GM18499 (cell line): ENCODE data around the gene SAMD7.
A peak's percentile ranks its signal among the peaks of the same experiment; 100 is the strongest.

Experiments used
- ATAC-seq: cut with Tn5 transposase; IDR thresholded peaks from one replicate; pipeline ENCODE4 v1.9.1; 2021; ENCODE audit warnings: moderate number of reproducible peaks; ENCODE audit not compliant: insufficient read depth, unreplicated experiment

The SAMD7 gene

DNA sequence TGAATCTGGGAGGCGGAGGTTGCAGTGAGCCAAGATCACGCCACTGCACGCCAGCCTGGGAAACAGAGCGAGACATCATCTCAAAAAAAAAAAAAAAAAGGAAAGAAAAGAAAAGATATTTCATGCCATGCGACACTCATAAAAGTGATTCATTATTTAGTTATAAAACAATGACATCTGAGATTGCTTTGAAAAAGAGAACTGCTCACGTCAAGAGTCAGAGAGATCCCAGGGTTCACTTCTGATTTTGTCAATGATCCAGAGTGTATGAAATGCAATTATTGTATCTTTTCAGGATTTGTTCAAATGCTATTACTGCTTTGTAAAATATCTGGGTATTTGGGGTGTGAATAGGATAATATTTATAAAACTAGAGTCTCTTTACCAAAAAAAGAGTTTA is 6.0 kb upstream of the SAMD7 start:
- no peak for ATAC-seq

DNA sequence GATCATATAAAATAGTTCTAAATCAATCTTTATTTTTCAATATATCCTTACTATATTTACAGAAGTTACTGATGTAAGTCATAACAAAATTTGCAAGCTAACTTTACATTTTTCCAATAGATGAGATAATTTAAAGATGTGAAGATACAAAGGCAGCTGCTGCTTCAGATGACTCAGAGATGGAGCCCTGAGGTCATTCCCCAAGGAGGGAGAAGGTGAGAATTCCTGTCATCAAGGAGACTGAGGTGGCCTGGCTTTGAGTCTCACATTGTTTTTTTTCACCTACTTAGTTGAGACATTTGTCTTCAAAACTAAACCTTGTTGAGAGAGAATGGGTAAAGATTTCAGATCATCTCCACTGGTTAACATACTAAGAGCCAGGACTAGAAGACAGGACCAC is 3.9 kb upstream of the SAMD7 start:
- no peak for ATAC-seq

DNA sequence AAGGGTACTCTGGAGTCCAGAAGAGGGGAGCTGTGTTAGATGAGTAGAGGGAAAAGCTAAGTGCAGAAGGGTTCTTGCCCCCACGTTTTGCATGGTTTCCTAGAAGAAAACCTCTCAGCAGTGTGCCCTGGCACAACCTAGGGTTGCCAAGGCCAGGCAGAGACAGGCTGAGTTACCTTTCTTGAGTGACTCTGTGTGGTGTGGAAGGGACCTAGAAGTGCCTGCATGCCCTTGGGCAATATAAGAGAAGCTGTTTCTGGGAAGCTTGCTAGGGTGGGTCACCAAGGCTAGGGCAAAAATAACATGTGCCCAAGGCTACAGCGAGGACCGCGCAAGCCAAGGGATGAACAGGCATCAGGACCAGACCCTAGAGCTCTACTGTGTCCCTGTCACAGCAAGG is 3.4 kb upstream of the SAMD7 start:
- ATAC-seq: no peak

DNA sequence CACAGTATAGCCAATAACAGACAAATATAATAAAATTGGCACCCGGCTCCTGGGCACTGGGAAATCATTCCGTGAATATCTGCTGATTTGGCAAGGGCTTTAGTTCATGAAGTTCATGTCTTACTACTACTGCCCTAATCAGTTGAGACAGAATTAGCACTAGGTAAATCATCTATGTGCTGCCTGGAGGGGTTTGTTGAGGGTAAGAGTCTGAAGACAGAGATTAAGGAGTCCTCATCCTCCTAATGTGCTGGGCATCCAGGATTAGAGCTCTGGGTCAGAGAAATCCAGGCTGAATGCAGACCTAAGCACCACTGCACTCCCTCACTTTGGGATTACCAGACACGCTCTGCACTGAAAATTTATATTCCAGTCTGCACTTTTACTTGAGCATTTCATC is 2.0 kb downstream of the SAMD7 start:
- ATAC-seq: no peak

DNA sequence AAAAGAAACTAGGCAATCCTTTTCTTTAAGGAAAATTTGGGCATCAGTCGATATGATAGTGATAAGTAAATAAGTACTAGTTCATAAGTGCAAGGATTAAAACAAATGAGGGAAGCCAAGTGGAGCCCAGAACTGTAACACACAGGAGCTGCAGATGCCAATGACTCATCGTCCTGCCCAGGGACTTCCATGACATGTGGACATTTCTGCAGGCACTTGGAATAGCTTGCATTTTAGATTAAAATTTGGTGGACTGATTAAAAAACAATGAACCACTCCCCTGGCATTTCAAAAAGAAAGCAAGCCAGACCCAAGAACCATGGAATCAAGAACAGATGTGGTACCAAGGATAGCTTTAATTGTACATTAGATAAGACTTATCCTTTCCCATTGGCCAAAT is 2.9 kb downstream of the SAMD7 start:
- no peak for ATAC-seq

DNA sequence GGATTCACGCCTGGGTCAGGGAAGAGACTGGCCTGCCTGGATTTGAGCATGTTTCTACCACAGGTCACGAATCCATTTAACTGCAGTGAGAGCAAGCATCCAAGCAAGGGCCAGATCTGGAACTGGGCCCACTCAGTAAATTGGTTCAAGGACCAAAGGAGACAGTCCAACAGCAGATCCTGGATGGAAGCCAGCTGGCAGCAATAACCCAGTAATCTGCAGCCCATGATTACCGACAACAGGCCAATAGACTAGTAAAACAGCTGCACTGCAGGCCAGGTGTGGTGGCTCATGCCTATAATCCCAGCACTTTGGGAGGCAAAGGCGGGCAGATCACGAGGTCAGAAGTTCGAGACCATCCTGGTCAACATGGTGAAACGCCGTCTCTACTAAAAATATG is 11.8 kb downstream of the SAMD7 start:
- no peak for ATAC-seq

DNA sequence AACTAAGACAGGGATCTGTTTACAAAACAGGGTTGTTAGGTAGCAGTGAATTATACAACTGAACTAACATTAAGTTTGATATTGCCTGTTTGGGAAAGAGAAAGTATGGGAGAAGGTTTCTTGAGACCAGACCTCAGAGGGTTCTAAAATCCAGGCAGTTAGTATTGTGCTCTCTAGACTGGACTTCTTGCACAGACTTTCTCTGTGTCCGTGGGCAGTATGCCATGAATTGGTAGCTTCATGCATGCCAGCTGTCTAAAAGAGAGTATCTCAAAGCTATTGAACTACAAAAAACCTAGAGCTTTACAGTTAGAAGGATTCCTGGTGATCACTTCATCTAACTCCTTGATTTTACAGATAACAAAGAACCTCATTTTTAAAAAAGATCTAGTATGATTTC is 12.5 kb downstream of the SAMD7 start:
- ATAC-seq: no peak

DNA sequence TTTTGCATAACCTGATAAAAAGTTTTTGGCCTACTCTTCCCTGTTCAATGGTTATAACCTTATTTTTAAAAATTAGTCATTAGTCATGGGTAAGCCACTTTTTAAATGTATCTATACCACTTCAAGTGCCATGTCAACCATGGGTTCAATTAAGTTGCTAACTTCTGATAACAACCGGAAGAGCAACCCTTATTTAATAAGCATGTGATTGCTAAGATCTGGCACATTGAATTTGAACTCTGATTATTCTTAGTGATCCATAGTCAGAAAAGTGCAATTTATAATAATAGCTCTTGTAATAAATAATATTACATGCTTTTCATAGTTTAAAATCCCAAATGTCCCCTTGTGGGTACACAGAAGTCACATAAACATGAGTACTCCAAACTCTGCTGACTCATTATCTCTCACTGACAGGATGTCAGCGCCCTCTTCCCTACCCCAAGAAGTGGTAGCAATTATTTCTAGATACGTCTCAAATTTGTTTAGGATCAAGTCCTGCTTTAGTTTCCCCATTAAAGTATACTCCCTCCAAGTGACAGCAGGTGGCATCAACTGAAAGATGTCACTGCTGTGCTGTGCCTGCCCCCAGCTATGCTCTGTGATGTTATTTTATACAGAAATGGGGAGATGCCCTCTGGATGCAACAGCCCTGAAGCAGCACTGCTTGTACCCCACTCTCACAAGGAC is 18.6 kb downstream of the SAMD7 start:
- ATAC-seq: peak; percentile 24

DNA sequence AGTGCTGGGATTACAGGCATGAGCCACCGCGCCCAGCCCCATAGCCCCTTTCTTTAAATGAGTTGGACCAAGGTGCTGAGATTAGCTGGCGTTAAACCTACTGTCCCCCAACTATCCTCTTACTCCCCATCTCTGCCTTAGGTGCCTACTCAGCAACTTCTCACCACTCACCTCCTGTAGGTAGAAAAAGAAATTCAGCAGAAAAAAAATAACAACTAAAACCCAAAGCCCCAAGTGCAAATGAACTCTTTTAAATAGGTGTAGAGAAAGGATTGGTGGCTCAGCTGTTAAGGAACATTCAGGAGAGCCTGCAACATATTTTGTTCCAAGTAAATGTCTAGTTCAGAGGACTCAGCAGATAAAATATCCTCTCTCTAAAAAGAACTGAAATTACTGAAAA is 19.5 kb downstream of the SAMD7 start:
- no peak for ATAC-seq

DNA sequence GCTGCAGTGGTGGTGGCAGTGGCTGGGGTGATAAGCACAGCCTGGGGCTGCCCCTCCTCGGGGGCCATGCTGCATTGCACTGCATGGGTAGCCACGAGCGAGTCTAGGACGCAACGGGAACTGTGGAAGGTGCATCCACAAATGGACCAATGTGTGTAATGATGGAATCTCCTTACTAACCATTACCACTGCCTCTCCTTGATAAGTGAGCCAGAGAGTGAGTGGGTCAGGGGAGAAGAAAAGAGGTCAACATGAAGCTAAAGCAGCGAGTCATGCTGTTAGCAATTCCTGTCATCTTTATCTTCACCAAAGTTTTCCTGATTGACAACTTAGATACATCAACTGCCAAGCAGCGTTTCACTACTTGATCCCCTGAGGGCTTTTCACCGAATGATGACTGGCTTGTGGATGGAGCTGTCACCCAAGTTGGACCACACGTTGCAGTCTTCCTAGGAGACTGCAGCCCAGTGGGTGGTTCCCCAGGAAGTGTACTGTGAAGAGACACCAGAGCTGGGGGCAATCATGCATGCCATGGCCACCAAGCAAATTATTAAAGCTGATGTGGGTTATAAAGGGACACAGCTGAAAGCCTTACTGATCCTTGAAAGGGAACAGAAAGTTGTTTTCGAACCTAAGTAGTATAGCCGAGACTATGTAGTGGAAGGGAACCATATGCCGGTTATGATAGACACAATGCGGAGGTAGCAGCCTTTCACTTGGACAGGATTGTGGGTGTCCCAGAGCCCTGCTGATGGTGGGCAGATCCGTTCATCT is 20.6 kb downstream of the SAMD7 start:
- peak; percentile 94 for ATAC-seq

DNA sequence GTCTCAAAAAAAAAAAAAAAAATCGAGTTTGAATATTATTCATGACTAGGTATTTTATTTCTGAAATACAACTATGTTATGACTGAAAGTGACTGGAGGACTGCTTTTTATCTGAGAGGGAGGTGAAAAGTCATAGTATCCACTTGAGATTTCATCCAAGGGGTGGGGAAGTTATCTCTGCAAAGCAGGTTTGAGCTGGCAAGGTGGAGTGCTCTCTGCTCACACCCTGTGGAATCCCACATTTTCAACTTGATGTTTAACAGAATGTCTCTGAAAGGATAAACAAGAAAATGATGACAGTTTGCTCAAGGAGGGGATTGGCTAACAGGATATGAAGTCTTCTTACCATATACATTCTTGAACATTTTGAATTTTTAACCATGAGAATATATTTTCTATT is 27.9 kb downstream of the SAMD7 start:
- no peak for ATAC-seq

DNA sequence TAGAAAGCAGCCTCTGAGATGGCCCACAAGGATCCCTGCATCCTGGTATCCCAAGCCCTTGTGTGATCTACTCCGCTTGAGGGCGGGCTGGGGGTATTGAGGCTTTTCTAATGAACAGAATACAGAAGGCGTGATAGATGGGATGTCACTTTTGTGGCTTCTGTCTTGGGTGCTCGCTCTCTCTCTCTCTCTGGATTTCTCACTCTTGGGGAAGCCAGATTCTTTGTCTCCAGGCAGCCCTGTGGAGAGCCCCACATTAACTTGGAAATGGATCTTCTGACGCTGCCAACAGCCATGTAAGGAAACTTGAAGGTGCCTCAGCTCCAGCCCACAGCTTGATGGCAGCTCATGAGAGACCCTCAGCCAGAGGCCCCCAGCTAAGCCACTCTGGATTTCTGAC is 28.4 kb downstream of the SAMD7 start:
- ATAC-seq: no peak

DNA sequence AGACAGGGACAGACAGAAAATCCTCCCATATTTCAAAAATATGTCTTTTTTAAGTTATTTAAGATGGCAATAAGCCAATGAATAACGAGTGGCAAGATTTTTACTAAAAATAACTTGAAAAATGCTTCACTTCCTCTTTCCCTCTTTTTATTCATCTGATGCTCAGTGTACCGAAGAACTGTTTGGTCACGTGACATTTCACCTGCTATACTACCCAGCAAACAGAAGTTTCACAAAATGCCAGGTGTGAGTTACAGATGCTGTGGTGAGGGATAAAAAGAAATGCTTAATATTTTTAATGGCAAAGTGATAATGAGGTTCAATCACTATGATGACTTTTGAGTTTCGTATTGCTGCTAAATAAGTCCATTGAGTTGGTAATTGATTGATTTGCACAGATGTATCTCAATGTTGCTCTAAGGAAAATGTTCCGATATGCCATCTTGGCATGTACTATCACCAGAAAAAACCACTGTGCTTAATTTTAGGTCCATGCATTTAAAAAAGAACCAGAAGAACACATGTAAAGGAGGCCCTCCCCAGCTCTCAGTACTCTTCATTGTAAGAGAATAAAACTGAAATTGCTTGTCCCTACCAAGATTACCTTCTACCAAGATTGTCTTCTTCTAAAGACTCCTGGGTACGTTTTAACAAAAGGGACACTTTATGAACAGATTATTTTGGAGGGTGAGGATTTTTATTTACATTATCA is 29.3 kb downstream of the SAMD7 start:
- ATAC-seq: peak; percentile 61

DNA sequence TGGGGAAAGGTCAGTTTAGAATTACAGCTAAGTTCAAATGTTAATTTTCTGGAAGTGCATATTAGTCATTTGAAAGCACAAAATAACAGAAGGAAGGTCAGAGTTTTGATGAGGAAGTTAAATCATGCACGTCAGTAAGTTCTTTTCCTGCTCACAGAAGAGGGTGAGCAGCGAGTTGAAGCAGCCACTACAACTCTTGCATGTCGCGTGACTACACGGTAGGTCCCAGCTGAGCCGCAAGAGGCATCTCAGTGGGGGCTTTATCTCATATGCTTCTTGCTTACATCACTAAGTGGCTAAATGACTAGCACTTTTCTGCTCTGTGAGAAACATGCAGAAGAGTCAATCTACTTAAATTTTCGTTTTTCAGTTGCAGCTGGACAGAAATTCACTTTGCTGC is 33.9 kb downstream of the SAMD7 start:
- ATAC-seq: peak; percentile 73

DNA sequence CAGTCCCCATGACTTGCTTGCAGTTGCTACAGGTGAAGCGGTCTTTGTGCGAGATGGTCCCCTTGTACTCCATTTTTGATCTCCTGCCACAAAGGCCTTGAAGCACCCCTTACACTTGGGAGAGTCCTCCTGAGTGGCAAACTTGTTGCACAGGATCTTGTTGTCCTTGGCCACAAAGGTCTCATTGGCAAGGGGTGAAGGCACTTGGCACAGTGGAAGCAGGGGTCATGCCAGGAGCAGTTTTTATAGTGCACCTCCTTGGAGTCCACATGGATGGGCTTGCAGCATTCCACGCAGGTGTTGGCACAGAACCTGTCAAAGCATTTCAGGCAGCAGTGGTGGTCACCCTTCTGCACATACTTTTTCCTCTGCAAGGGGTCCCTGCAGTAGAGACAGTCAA is 35.0 kb downstream of the SAMD7 start:
- ATAC-seq: no peak

DNA sequence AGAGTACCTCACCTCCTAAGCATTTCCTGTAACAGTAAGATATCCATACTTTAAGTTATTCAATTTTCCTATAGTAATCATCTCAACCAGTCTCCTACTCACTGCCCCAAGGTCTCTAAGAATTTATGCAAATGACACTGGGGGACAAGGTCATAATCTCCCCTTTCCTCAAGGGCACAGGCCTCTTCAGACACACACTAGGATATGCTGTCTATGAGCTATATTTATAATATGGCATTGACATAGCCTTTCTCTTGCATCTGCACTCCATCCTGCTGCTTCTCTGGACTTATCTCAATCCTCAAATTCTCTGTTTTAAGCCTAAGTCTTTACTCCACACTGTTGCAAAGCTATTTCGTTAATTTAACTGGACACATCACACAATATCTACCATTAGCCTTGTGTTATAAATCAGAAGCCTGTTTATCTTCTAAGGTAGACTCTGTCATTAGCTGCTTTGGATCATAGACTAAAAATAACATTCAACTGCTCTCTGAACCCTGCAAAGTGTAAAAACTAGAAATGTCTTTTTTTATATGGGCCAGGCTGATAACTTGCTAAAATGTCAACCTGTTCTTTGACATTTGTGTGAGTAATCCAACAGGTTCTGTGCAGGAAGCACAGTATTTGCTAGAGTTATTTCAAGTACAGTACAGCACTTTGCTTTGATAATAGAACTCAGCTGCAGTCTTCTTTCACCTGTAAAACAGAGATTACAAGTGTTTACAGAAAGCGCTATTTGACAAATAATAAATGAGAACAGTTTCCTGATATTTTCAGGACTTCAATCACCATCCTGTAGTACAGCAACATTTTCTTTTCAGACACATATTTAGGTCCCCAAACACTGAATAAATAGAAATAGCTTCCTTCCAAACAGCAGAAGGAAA is 37.4 kb downstream of the SAMD7 start:
- no peak for ATAC-seq

DNA sequence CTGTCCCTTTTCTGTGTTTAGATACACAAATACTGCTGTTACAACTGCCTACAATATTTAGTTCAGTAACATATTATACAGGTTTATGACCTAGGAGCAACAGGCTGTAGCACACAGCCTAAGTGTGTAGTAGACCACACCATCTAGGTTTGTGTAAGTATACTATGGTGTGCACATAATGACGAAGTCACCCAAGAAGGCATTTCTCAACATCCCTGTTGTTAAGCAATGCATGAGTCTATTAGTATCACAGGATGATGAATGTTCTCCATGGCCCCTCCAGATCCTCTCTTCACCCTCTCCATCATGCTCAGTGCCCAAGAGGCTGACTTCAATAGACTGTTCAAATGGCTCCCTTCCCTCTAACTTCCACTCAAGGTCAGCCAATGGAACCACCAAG is 40.7 kb downstream of the SAMD7 start:
- no peak for ATAC-seq

DNA sequence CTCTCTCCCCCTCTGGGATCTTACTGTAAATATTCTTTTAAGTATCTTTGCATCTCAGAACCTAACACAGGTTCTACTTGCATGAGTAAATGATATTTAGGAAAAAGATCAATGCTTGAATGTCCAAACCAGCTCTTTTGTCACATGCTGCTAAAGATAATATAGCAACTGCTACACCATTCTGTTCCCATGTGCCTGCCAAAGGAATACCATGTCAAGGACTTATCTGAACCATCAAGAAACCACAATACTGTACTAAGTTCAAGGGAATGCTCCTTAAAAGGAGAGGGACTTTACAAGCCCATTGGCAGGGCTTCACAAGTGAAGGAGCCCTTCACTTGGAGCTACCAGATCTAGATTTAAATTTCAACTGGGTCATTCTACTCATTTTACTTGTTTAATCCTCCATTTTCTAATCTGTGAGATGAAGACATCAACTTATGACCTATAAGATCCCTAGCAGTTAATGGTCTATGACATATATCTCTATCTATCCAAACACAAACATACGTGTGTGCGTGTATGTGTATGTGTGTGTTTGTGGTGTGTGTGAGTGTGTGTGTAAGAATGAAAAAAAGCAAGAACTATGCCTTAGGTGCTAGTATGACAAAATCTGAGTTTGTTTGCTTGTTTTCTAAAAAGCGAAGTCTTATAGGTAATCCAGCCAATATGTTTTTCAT is 42.2 kb downstream of the SAMD7 start:
- no peak for ATAC-seq

DNA sequence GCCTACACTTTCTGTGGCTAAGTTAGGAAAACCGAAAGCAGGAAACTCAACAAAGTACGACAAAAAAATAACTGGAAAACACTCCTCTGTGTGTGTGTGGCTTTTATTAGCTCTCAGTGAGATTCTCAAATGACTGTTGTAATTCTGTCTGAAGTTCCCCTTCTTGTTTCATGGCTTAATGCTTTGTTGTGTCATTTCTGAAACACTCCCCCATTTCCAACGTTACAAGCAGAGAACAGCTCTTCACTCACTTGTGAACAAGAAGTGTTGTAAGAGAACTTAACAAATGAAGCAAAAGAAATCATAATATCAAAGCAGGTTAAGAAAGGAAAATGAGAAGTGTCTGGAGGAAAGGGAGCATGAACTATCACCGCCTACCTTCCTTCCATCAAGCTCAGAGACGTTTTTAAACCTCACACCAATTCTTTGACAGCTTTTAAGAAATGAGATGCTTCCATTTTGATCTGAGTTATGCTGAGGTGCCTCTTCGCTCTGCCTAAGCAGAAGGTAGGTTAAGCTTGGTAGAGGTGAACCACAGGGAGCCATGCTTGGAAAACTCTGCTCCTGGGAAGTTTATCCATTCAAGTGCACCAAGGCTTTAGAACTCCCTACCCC is 42.9 kb downstream of the SAMD7 start:
- peak; percentile 80 for ATAC-seq

DNA sequence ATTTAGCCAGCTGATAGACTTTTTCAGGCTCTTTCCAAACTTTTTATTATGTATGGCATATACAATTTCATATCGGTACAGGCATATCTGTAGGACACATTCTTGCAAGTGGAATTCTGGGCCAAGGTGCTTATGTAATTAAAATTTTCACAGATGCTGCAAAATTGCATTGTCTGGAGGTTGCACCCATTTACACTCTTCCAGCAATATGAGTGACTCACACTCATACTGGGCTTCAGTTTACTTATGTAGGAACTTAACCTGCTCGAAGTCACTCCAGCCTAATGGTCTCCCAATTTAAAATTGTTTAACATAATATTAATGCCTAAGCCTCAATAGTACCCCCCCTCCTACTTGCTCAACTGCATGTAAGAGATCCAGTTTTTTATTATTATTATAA is 44.0 kb downstream of the SAMD7 start:
- ATAC-seq: no peak
